AG04450 (cell line): Measurements from ENCODE around the gene PPP2R2B. TPM values are rescaled to one million over a fixed set of nuclear protein-coding genes. Genes with fewer than 3 reads are reported as not detected.

Experiments
- CTCF ChIA-PET: fragments of 300-600, 350-600 bp; formaldehyde crosslinking; extraction: SDS; loops from one replicate; lab custom pipeline; 2022; ENCODE audit warnings: antibody characterized with exemption, inconsistent platforms; lab: Charles Lee
- POLR2A ChIA-PET: fragments of 350-600 bp; formaldehyde crosslinking; extraction: SDS; loops from one replicate; lab custom pipeline; 2021; ENCODE audit warnings: antibody characterized with exemption, inconsistent platforms; lab: Yijun Ruan, JAX
- DNase-seq: peaks from one replicate; pipeline ENCODE4 v3.0.0-alpha.2; 2011; ENCODE audit warnings: low read depth, low spot score
- H3K27ac ChIP-seq: one replicate; pipeline ENCODE4 v1.5.1; 2012; ENCODE audit warnings: low read depth, low read length, control low read depth
- H3K27me3 ChIP-seq: one replicate; pipeline ENCODE4 v1.6.0; 2012; ENCODE audit warnings: low read length; ENCODE audit not compliant: control insufficient read depth, insufficient read depth
- H3K4me3 ChIP-seq: 2 replicates; pipeline ENCODE4 v1.5.1; 2011; ENCODE audit warnings: mild to moderate bottlenecking, low read depth, low read length, control low read depth
- H3K9me3 ChIP-seq: 2 replicates; pipeline ENCODE4 v1.5.1; 2012; ENCODE audit warnings: low read length; ENCODE audit not compliant: control insufficient read depth, insufficient read depth
- polyA plus RNA-seq: library from polyadenylated mRNA; depleted of rRNA; stranded (reverse); fragments of >200 nt; gene quantifications from 2 replicates; pipeline ENCODE4 v1.2.3, GENCODE V29; 2011
- TF ChIP-seq, protein P1 (sequence below): IDR thresholded peaks from 2 replicates; pipeline ENCODE4 v1.5.1; 2011; ENCODE audit warnings: low read depth, low read length, control low read depth, inconsistent platforms

Gene PPP2R2B
- polyA plus RNA-seq, 1 experiment, result not detected

DNA sequence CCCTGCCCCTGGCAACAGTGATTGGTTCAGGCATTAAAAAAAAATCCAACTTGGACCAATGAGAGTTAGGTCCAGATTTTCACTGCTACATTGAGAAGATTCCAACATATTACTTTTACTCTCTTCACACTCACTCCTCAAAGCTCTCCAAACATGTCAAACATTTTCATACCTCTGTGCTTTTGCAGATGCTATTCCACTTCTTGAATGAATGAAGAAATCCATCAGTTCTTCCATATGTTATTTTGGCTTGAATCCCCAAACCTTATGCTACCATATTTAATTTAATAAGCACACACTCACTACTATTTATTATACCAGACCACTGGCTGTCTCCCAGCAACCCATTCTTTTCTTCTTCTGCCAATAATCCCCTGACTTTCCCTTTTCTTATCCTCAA, 87.1 kb downstream of the PPP2R2B start:
- TF ChIP-seq, protein P1, sequence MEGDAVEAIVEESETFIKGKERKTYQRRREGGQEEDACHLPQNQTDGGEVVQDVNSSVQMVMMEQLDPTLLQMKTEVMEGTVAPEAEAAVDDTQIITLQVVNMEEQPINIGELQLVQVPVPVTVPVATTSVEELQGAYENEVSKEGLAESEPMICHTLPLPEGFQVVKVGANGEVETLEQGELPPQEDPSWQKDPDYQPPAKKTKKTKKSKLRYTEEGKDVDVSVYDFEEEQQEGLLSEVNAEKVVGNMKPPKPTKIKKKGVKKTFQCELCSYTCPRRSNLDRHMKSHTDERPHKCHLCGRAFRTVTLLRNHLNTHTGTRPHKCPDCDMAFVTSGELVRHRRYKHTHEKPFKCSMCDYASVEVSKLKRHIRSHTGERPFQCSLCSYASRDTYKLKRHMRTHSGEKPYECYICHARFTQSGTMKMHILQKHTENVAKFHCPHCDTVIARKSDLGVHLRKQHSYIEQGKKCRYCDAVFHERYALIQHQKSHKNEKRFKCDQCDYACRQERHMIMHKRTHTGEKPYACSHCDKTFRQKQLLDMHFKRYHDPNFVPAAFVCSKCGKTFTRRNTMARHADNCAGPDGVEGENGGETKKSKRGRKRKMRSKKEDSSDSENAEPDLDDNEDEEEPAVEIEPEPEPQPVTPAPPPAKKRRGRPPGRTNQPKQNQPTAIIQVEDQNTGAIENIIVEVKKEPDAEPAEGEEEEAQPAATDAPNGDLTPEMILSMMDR, result no peak

DNA sequence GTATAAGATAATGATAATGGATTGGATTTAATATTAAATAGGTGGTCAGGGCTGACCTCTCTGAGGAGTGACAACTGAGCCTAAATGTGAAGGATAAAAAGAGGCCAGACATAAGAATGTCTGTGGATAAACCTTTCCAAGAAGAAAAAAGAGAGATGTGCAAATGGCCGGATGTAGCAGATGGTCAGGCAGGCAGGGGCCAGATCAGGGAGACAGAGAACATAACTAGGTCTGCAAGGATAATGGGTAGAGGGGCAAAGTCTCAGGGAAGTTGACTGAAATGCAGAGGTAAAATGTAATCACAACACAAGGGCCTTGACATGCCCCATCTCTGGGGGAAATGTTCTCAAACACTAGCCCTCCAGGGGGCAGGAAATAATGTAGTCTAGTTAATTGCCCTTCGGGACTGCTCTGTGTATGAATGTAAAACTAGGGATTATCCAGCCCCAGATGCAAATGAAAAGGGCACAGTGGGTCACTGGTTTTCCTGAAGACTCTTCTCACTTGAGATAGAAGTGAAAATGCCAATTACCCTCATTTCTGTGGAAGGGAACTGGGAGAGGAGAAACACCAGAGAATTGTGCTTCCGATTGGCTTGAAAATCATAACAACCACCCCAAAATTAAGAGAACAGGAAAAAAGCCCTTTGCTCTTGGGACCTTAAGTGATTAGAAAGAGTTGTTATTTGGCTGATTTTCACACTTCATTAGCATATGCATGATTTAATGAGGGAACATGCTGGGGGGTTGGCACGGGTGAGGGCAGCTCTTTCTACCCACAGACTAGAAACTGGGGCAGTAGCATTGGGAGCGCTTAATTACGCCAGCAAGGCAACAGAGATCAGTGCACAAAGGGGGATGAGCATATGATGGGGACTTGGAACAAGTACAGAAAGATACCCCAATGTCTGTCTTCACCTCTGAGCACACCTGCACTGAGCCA, 88.6 kb downstream of the PPP2R2B start:
- Histone ChIP-seq H3K27ac (no peak overlapping the region), H3K4me3 (no peak overlapping the region), H3K9me3 (no peaks in the 10 kb centered on the region; the same call in 1 of the 2 replicates), H3K27me3 (no peaks in the 10 kb centered on the region)
- ChIA-PET CTCF (no interaction called here), POLR2A (no interaction called here)
- TF ChIP-seq, protein P1, result no peak
- no peak for DNase-seq

More for the DNA sequence above, 87.1 kb downstream of the PPP2R2B start:
- CTCF ChIA-PET, result no interaction called here
- Histone ChIP-seq H3K27me3 (no peaks in the 10 kb centered on the region), H3K9me3 (no peaks in the 10 kb centered on the region; the same call in 1 of the 2 replicates), H3K4me3 (no peak overlapping the region), H3K27ac (no peak overlapping the region)
- POLR2A ChIA-PET, result no interaction called here
- no peak for DNase-seq

DNA sequence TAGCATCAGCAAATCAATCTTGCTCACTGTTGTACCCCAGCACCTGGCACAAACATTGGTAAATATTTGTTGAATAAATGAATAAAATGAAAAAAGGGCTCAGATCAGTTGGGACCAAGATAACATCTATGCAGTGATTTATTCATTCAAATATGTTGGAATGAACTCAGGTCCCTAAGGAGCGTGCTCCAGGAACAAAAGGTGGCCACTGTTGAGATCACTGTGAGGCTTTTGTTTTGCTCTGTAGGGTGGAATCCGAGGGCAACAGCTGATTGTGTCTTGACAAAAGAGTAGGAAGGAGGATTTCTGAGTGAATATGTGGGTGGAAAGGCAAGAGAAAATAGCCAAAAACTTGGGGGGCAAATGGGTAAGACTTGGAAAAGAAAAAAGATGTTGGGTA, 89.7 kb downstream of the PPP2R2B start:
- Histone ChIP-seq H3K27ac (no peak overlapping the region), H3K4me3 (no peak overlapping the region), H3K9me3 (no peaks in the 10 kb centered on the region; the same call in 1 of the 2 replicates), H3K27me3 (no peaks in the 10 kb centered on the region)
- no peak for DNase-seq
- TF ChIP-seq, protein P1, result no peak
- ChIA-PET CTCF (no interaction called here), POLR2A (no interaction called here)

DNA sequence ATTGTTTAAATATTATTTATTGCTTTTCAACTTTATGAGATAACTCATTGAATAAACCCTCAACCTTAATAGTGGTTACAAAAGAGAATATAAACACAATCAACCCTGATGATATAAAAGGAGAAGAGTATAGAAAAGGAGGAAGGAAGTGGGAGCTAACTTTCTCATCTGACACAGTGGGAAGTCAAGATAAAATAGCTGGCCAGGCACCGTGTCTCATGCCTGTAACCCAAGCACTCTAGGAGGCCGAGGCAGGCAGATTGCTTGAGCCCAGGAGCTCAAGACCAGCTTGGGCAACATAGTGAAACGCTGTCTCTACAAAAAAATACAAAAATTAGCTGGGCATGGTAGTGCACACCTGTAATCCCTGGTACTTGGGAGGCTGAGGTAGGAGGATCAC, 93.5 kb downstream of the PPP2R2B start:
- Histone ChIP-seq H3K4me3 (no peak overlapping the region), H3K9me3 (no peaks in the 10 kb centered on the region; the same call in 1 of the 2 replicates), H3K27me3 (no peaks in the 10 kb centered on the region), H3K27ac (no peak overlapping the region)
- DNase-seq, result no peak
- ChIA-PET POLR2A (no interaction called here), CTCF (no interaction called here)
- TF ChIP-seq, protein P1, result no peak

DNA sequence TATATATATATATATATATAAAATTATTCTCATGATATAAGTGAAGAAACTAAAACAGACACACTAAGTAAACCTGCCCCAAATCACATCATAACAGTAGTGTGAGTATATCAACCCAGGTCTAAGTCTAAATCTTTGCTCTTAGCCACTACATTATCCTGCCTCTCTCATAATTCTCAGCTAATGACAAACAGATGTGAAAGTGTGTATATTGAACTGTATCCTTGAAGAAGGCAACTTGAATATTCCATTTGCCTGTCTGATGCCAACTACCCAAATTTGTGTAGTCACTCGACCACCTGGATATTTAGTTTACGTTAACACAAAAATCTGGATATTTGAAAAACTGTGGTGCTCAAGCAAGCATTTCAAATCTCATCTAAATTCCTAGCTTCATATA, 97.4 kb downstream of the PPP2R2B start:
- H3K9me3 ChIP-seq, result peaks cover 3% of the 10 kb centered on the region; the same call in 1 of the 2 replicates

More for the DNA sequence above, 97.4 kb downstream of the PPP2R2B start:
- Histone ChIP-seq H3K27me3 (no peaks in the 10 kb centered on the region), H3K27ac (no peak overlapping the region), H3K4me3 (no peak overlapping the region)
- no peak for DNase-seq
- POLR2A ChIA-PET, result no interaction called here
- TF ChIP-seq, protein P1, result no peak
- CTCF ChIA-PET, result no interaction called here
